Measurements from ENCODE around the gene MAD2L1.

Gene MAD2L1

GRCh38 chr4:120009731-120010130, 56.9 kb downstream of the MAD2L1 start:
- Histone ChIP-seq H3K4me3 (ENCODE audit: low read length) (no peak overlapping the region), H3K36me3 (replicated peaks; ENCODE audit: insufficient read depth, low read length) (no peaks in the 10 kb centered on the region), H3K27me3 (replicated peaks; ENCODE audit: insufficient read depth, low read length) (no peaks in the 10 kb centered on the region), H3K79me2 (ENCODE audit: low read length) (no peaks in the 10 kb centered on the region), H3K9me2 (replicated peaks; ENCODE audit: insufficient read depth, low read length) (no peaks in the 10 kb centered on the region), H2AFZ (ENCODE audit: low read length) (no peak overlapping the region), H4K20me1 (ENCODE audit: insufficient read depth, low read length) (no peaks in the 10 kb centered on the region), H3K9me3 (replicated peaks; ENCODE audit: insufficient read depth, low read length) (no peaks in the 10 kb centered on the region), H3K4me2 (ENCODE audit: low read depth, low read length) (no peak overlapping the region), H3K27ac (ENCODE audit: low read length) (no peak overlapping the region), H3F3A (ENCODE audit: insufficient read depth, low read length) (no peaks in the 10 kb centered on the region), H3K9ac (ENCODE audit: low read length) (no peak overlapping the region), H3K4me1 (ENCODE audit: low read length) (no peaks in the 10 kb centered on the region)
- no peak for DNase-seq
- TF ChIP-seq EZH2phosphoT487 (IDR thresholded peaks at IDR 0.05; ENCODE audit: low read length) = no peak
- TF ChIP-seq, protein P1, sequence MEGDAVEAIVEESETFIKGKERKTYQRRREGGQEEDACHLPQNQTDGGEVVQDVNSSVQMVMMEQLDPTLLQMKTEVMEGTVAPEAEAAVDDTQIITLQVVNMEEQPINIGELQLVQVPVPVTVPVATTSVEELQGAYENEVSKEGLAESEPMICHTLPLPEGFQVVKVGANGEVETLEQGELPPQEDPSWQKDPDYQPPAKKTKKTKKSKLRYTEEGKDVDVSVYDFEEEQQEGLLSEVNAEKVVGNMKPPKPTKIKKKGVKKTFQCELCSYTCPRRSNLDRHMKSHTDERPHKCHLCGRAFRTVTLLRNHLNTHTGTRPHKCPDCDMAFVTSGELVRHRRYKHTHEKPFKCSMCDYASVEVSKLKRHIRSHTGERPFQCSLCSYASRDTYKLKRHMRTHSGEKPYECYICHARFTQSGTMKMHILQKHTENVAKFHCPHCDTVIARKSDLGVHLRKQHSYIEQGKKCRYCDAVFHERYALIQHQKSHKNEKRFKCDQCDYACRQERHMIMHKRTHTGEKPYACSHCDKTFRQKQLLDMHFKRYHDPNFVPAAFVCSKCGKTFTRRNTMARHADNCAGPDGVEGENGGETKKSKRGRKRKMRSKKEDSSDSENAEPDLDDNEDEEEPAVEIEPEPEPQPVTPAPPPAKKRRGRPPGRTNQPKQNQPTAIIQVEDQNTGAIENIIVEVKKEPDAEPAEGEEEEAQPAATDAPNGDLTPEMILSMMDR (IDR thresholded peaks at IDR 0.05; ENCODE audit: low read length) = no peak
- no peak for TF ChIP-seq EZH2 (optimal IDR thresholded peaks at IDR 0.05; ENCODE audit: low read depth, low read length)

DNA sequence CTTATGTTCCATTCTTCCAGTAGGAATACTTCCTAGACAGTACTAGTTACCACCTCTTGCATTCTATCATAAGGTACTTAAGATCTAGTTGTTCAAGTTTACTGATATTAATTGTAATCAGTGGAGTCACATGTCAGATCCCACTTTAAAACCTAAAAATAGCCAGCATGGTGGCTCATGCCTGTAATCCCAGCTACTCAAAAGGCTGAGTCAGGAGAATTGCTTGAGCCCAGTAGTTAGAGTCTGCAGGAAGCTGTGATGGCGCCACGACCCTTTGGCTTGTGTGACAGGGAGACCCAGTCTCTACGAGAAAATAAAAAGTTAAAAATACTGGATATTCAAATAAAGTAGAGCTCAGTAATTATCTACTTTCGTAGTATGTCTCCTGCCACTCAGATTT, 57.7 kb downstream of the MAD2L1 start:
- Histone ChIP-seq H3F3A (ENCODE audit: insufficient read depth, low read length) (no peaks in the 10 kb centered on the region), H3K79me2 (ENCODE audit: low read length) (no peaks in the 10 kb centered on the region), H3K4me1 (ENCODE audit: low read length) (no peaks in the 10 kb centered on the region), H3K9me3 (replicated peaks; ENCODE audit: insufficient read depth, low read length) (no peaks in the 10 kb centered on the region), H3K27me3 (replicated peaks; ENCODE audit: insufficient read depth, low read length) (no peaks in the 10 kb centered on the region), H3K9ac (ENCODE audit: low read length) (no peak overlapping the region), H3K4me2 (ENCODE audit: low read depth, low read length) (no peak overlapping the region), H3K9me2 (replicated peaks; ENCODE audit: insufficient read depth, low read length) (no peaks in the 10 kb centered on the region), H3K4me3 (ENCODE audit: low read length) (no peak overlapping the region), H3K27ac (ENCODE audit: low read length) (no peak overlapping the region), H3K36me3 (replicated peaks; ENCODE audit: insufficient read depth, low read length) (no peaks in the 10 kb centered on the region), H4K20me1 (ENCODE audit: insufficient read depth, low read length) (no peaks in the 10 kb centered on the region), H2AFZ (ENCODE audit: low read length) (no peak overlapping the region)
- DNase-seq = no peak
- TF ChIP-seq, protein P1 (IDR thresholded peaks at IDR 0.05; ENCODE audit: low read length) = no peak
- TF ChIP-seq EZH2 (optimal IDR thresholded peaks at IDR 0.05; ENCODE audit: low read depth, low read length) (no peak), EZH2phosphoT487 (IDR thresholded peaks at IDR 0.05; ENCODE audit: low read length) (no peak)

DNA sequence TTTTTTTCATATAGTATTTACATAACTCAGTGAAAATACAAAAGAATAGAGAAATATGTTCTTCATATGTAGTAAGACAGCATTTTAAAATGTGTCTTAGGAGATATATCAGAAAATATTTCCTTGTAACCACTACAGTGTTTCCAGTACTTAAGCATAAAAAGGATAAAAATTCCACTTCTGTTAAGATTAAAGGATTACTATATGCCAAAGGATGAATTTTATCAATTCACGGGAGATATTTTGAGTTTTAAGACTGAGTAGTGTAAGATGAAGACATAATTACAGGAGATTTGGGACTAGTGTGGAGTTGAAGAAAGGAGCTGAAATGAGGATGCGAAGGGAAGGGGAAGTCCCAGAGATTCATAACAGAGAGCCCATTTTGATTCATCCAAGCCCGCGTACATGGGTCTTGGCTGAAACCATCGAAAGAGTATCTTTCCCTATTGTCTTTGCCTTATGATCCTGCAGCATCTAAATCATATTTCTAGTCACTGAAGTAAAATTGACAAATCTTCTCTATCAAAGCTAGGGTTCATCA, 58.7 kb downstream of the MAD2L1 start:
- Histone ChIP-seq H3K36me3 (replicated peaks; ENCODE audit: insufficient read depth, low read length) (no peaks in the 10 kb centered on the region), H3K4me3 (ENCODE audit: low read length) (no peak overlapping the region), H3K4me2 (ENCODE audit: low read depth, low read length) (no peak overlapping the region), H3F3A (ENCODE audit: insufficient read depth, low read length) (no peaks in the 10 kb centered on the region), H4K20me1 (ENCODE audit: insufficient read depth, low read length) (no peaks in the 10 kb centered on the region), H3K9me3 (replicated peaks; ENCODE audit: insufficient read depth, low read length) (no peaks in the 10 kb centered on the region), H3K9ac (ENCODE audit: low read length) (no peak overlapping the region), H3K79me2 (ENCODE audit: low read length) (no peaks in the 10 kb centered on the region), H3K27ac (ENCODE audit: low read length) (no peak overlapping the region), H2AFZ (ENCODE audit: low read length) (no peak overlapping the region), H3K4me1 (ENCODE audit: low read length) (no peaks in the 10 kb centered on the region), H3K27me3 (replicated peaks; ENCODE audit: insufficient read depth, low read length) (no peaks in the 10 kb centered on the region), H3K9me2 (replicated peaks; ENCODE audit: insufficient read depth, low read length) (no peaks in the 10 kb centered on the region)
- no peak for DNase-seq
- no peak for TF ChIP-seq EZH2 (optimal IDR thresholded peaks at IDR 0.05; ENCODE audit: low read depth, low read length)
- TF ChIP-seq, protein P1 (IDR thresholded peaks at IDR 0.05; ENCODE audit: low read length) = no peak
- no peak for TF ChIP-seq EZH2phosphoT487 (IDR thresholded peaks at IDR 0.05; ENCODE audit: low read length)

Measured in MM.1S (cell line).